PC-3 (cell line): ENCODE measurements around the gene ZNF804A.

Source experiments
- EZH2 ChIP-seq: fragments of 300-600 bp; sonication (generic); IDR thresholded peaks from one replicate; pipeline ENCODE4 v1.6.1; 2017; ENCODE audit warnings: antibody characterized with exemption, mild to moderate bottlenecking, low read length; ENCODE audit not compliant: unreplicated experiment
- EZH2phosphoT487 ChIP-seq: fragments of 300-600 bp; sonication (generic); IDR thresholded peaks from 2 replicates; pipeline ENCODE4 v1.6.1; 2018; ENCODE audit warnings: mild to moderate bottlenecking, antibody characterized with exemption, low read length, borderline replicate concordance

- TF ChIP-seq EZH2phosphoT487 (no peak), EZH2 (no peak)
Measured at GRCh38 chr2:184814421-184814820, 216.1 kb downstream of the ZNF804A start.
